Ovary (tissue), 9 donors: Measurements from ENCODE around the gene DUT. TPM values are rescaled to one million over a fixed set of nuclear protein-coding genes. Genes with fewer than 3 reads are reported as not detected.

Experiments
- DNase-seq, 5 donors: peaks; one replicate each; pipeline ENCODE4 v3.0.0-alpha.2; 2019 to 2020
- H3K27ac ChIP-seq, 2 donors: fragments of 200-600 bp; one replicate each; pipeline versions ENCODE4 v1.5.1 to v1.8.0; 2019 to 2022
- H3K27me3 ChIP-seq: fragments of 200-600 bp; one replicate; pipeline ENCODE4 v1.8.0; 2022
- H3K36me3 ChIP-seq: fragments of 200-600 bp; sonication (generic); one replicate; pipeline ENCODE4 v1.5.1; 2019
- H3K4me1 ChIP-seq: one replicate; pipeline ENCODE4 v1.8.1; 2013; ENCODE audit warnings: mild to moderate bottlenecking, moderate library complexity; ENCODE audit not compliant: insufficient read depth
- H3K4me3 ChIP-seq: fragments of 200-600 bp; sonication (generic); one replicate; pipeline ENCODE4 v1.5.1; 2017
- H3K9me3 ChIP-seq, 2 donors: fragments of 200-600 bp in 1 of 2; sonication (generic) in 1 of 2; one replicate each; pipeline versions ENCODE4 v1.5.1 to v1.8.1; 2013 to 2019; ENCODE audit warnings: mild to moderate bottlenecking in 1 of 2, moderate library complexity in 1 of 2
- CTCF ChIP-seq, 3 donors: fragments of 450-650 bp in 2 of 3; fragments of 200-600 bp in 1 of 3; IDR thresholded peaks; one replicate each; pipeline versions ENCODE4 v1.5.1 to v1.8.0; 2016 to 2022; ENCODE audit warnings: antibody characterized with exemption in 3 of 3, mild to moderate bottlenecking in 1 of 3
- EP300 ChIP-seq: sonication (generic); formaldehyde crosslinking; IDR thresholded peaks from one replicate; pipeline ENCODE4 v1.6.1; 2017; ENCODE audit warnings: antibody characterized with exemption
- POLR2A ChIP-seq: fragments of 450-650 bp; IDR thresholded peaks from one replicate; pipeline ENCODE4 v1.6.1; 2017; ENCODE audit warnings: antibody characterized with exemption, mild to moderate bottlenecking, moderate library complexity
- WGBS, 3 donors: extraction: QIAGEN DNeasy Blood & Tissue Kit in 1 of 3; methylation state at CpG; one replicate each; pipeline versions ENCODE4 v1.1.5 to v1.1.7; 2013 to 2017; 5-methylcytosine and 5-hydroxymethylcytosine counted together
- intact Hi-C, 4 donors: fragments of 100-400 bp; cut with DNase I; formaldehyde crosslinking; loops; one replicate each; pipeline versions ENCODE4 v1.11.0 to v1.15.1; 2022 to 2023
- polyA plus RNA-seq, 2 donors: library from polyadenylated mRNA; stranded (reverse); fragments of 200-250 nt in 1 of 2; fragments of 350-450 nt in 1 of 2; fragmentation: Illumina TruSeq in 1 of 2; extraction: RNeasy Lipid Tissue Mini Kit (QIAGEN cat#74804) in 1 of 2; gene quantifications; one replicate each; pipeline ENCODE4 v1.2.3, GENCODE V29; 2013 to 2014
- small RNA-seq: library from RNA; depleted of rRNA; stranded (forward); fragments of <200 nt; gene quantifications from one replicate; pipeline ENCODE3, GENCODE V24; 2016
- total RNA-seq, 7 donors: library from RNA; depleted of rRNA in 2 of 7; stranded (reverse); fragments of >200 nt in 2 of 7; fragmentation: NEBNext Ultra II Directional in 3 of 7; extraction: Animal tissue kit (Norgen Biotek cat#: 25700) in 3 of 7; gene quantifications; one replicate each; pipeline versions ENCODE4 v1.1.0 to v1.2.4, GENCODE V29; 2016 to 2023
- donor health status: DM: no; HTN: no; CAD: no; lungs with moderate emphysema.
- donor health status: DM: no; HTN: no; CAD: no.
- donor health status: Bipolar disorder and iron deficiency.
- donor health status: DM: yes; HTN: yes; CAD: no.
- donor health status: DM: no; HTN: no; CAD: no.
- donor health status: DM: yes; HTN: yes; CAD: no.

Gene DUT
- total and polyA plus RNA-seq, 9 donors = 63.1 to 131 (median 84.1) TPM

- no peak overlapping the region for H3K4me3 ChIP-seq
- DNase-seq = peak in 3 of 5 donors; percentile 30 to 59 (median 53)
- no peaks in the 10 kb centered on the region for H3K36me3 ChIP-seq
- TF ChIP-seq POLR2A (no peak), CTCF (IDR thresholded peaks at IDR 0.05) (no peak), EP300 (no peak)
- H3K27ac ChIP-seq = peak overlapping the region in 1 of 2 donors; percentile 18
- intact Hi-C loops = no loop called here
- H3K27me3 ChIP-seq = no peaks in the 10 kb centered on the region
- H3K4me1 ChIP-seq = peaks cover 14% of the 10 kb centered on the region
- WGBS, 3 donors = 27 to 43% (median 37%) methylated on average over 4 of the region's 4 CpGs
- H3K9me3 ChIP-seq = no peaks in the 10 kb centered on the region
Measured at GRCh38 chr15:48392356-48392755, 61.1 kb downstream of the DUT start.

Small RNAs within 50 kb of the gene (small RNA-seq; reads per million reads assigned to genes)
- not detected for gene RF00019

Other genes with a start within 250 kb of the DUT start
- gene SLC24A5, start 210.4 kb upstream of the DUT start, total RNA-seq = not detected
- gene SLC24A5, start 210.4 kb upstream of the DUT start, polyA plus RNA-seq = not detected
- 10 to 100 TPM in 2 of 7 donors, 1 to 10 TPM in 5; 3.8 to 38.9 (median 5.3) TPM for gene MYEF2, start 153.1 kb upstream of the DUT start, total RNA-seq
- gene MYEF2, start 153.1 kb upstream of the DUT start, polyA plus RNA-seq = 10 to 100 TPM in 1 of 2 donors, 1 to 10 TPM in 1; 1.4 to 11.5 TPM
- gene CTXN2, start 139.8 kb upstream of the DUT start, total RNA-seq = not detected
- gene CTXN2, start 139.8 kb upstream of the DUT start, polyA plus RNA-seq = not detected
- gene SLC12A1, start 125.1 kb upstream of the DUT start, total RNA-seq = not detected
- not detected for gene SLC12A1, start 125.1 kb upstream of the DUT start, polyA plus RNA-seq